Astrocyte (in vitro differentiated cells and primary cell): Measurements from ENCODE around the gene TPM2. TPM values are rescaled to one million over a fixed set of nuclear protein-coding genes. Genes with fewer than 3 reads are reported as not detected.
A peak's percentile ranks its signal among the peaks of the same experiment; 100 is the strongest.

Source experiments
- DNase-seq: peaks from one replicate; pipeline ENCODE4 v3.0.0-alpha.2; 2010; ENCODE audit warnings: low read depth
- FAIRE-seq: peaks from 2 replicates; lab custom pipeline; 2011; peaks lifted over from hg19 to GRCh38; lab: Jason Lieb, UNC
- H2AFZ ChIP-seq: 2 replicates; pipeline ENCODE4 v1.6.0; 2012; ENCODE audit warnings: low read depth, low read length, inconsistent platforms
- H3K27ac ChIP-seq: 2 replicates; pipeline ENCODE4 v1.5.1; 2011; ENCODE audit warnings: low read depth, low read length, inconsistent platforms
- H3K27me3 ChIP-seq: 2 replicates; pipeline ENCODE4 v1.6.0; 2011; ENCODE audit warnings: low read length, inconsistent platforms; ENCODE audit not compliant: insufficient read depth
- H3K36me3 ChIP-seq: 2 replicates; pipeline ENCODE4 v1.5.1; 2011; ENCODE audit warnings: low read length, inconsistent platforms; ENCODE audit not compliant: insufficient read depth
- H3K4me1 ChIP-seq: 2 replicates; pipeline ENCODE4 v1.5.1; 2011; ENCODE audit warnings: low read length, inconsistent platforms; ENCODE audit not compliant: insufficient read depth
- H3K4me2 ChIP-seq: 2 replicates; pipeline ENCODE4 v1.6.0; 2012; ENCODE audit warnings: low read length, inconsistent platforms
- H3K4me3 ChIP-seq: 2 replicates; pipeline ENCODE4 v1.5.1; 2011; ENCODE audit warnings: low read depth, mild to moderate bottlenecking, low read length, inconsistent platforms; ENCODE audit not compliant: insufficient read depth
- H3K79me2 ChIP-seq: 2 replicates; pipeline ENCODE4 v1.6.0; 2012; ENCODE audit warnings: mild to moderate bottlenecking, low read length, inconsistent platforms; ENCODE audit not compliant: insufficient read depth
- H3K9ac ChIP-seq: 2 replicates; pipeline ENCODE4 v1.6.0; 2012; ENCODE audit warnings: mild to moderate bottlenecking, low read length, inconsistent platforms
- H3K9me3 ChIP-seq: 2 replicates; pipeline ENCODE4 v1.5.1; 2012; ENCODE audit warnings: low read depth, mild to moderate bottlenecking, low read length, inconsistent platforms; ENCODE audit not compliant: insufficient read depth
- H4K20me1 ChIP-seq: 2 replicates; pipeline ENCODE4 v1.6.0; 2012; ENCODE audit warnings: low read length, inconsistent platforms; ENCODE audit not compliant: insufficient read depth
- H3K27ac Mint-ChIP-seq: one replicate; pipeline ENCODE4 v1.8.0; 2021; ENCODE audit warnings: mild to moderate bottlenecking, mixed read lengths; ENCODE audit not compliant: unreplicated experiment
- H3K27me3 Mint-ChIP-seq: one replicate; pipeline ENCODE4 v1.8.0; 2021; ENCODE audit warnings: low read depth, mixed read lengths; ENCODE audit not compliant: unreplicated experiment
- H3K36me3 Mint-ChIP-seq: one replicate; pipeline ENCODE4 v1.8.0; 2021; ENCODE audit warnings: low read depth, mixed read lengths; ENCODE audit not compliant: unreplicated experiment
- H3K4me1 Mint-ChIP-seq: one replicate; pipeline ENCODE4 v1.8.0; 2021; ENCODE audit warnings: low read depth, mixed read lengths; ENCODE audit not compliant: unreplicated experiment
- H3K4me3 Mint-ChIP-seq: one replicate; pipeline ENCODE4 v1.8.0; 2021; ENCODE audit warnings: mild to moderate bottlenecking, moderate library complexity, mixed read lengths; ENCODE audit not compliant: unreplicated experiment
- H3K9me3 Mint-ChIP-seq: one replicate; pipeline ENCODE4 v1.8.0; 2021; ENCODE audit warnings: mild to moderate bottlenecking, mixed read lengths; ENCODE audit not compliant: unreplicated experiment
- EZH2 ChIP-seq: IDR thresholded peaks from 2 replicates; pipeline ENCODE4 v1.6.1; 2012; ENCODE audit warnings: mild to moderate bottlenecking, low read length, inconsistent platforms; ENCODE audit not compliant: insufficient read depth
- total RNA-seq: library from RNA; stranded (reverse); gene quantifications from 2 replicates; pipeline ENCODE4 v1.2.1, GENCODE V29; 2021
- TF ChIP-seq, protein P1 (sequence below): IDR thresholded peaks from 2 replicates; pipeline ENCODE4 v1.5.1; 2011; ENCODE audit warnings: low read depth, mild to moderate bottlenecking, inconsistent platforms, low read length, moderate library complexity; ENCODE audit not compliant: insufficient read depth

TPM2 gene
- total RNA-seq, 1 donor from 2014 or later, result 2,001 TPM

DNA sequence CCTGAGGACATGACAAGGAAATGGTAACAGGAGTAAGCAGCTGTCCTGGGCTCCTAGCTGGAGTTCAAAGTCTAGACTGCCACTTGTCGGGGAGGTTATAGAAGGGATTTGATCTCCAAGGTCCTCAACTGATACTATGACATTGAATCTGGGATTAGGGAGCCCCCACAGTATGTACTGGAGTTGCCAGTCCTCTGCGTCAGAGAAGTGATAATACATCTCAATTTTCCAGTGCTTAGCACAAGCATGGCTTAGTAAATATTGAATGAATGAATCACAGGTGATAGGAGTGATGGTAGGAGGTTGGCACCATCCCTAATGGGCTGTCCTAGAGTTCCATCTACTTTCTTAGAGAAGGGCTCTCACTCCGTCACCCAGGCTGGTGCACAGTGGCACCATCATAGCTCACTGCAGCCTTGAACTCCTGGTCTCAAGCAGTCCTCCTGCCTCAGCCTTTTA is 6.2 kb upstream of the TPM2 start:
- H3K9me3 ChIP-seq, result no peaks in the 10 kb centered on the region
- peak overlapping the region; percentile 27 for H3K4me3 Mint-ChIP-seq
- TF ChIP-seq EZH2, result no peak
- TF ChIP-seq, protein P1, sequence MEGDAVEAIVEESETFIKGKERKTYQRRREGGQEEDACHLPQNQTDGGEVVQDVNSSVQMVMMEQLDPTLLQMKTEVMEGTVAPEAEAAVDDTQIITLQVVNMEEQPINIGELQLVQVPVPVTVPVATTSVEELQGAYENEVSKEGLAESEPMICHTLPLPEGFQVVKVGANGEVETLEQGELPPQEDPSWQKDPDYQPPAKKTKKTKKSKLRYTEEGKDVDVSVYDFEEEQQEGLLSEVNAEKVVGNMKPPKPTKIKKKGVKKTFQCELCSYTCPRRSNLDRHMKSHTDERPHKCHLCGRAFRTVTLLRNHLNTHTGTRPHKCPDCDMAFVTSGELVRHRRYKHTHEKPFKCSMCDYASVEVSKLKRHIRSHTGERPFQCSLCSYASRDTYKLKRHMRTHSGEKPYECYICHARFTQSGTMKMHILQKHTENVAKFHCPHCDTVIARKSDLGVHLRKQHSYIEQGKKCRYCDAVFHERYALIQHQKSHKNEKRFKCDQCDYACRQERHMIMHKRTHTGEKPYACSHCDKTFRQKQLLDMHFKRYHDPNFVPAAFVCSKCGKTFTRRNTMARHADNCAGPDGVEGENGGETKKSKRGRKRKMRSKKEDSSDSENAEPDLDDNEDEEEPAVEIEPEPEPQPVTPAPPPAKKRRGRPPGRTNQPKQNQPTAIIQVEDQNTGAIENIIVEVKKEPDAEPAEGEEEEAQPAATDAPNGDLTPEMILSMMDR, result no peak
- peaks cover 14% of the 10 kb centered on the region for H3K79me2 ChIP-seq
- no peaks in the 10 kb centered on the region for H3K9me3 Mint-ChIP-seq
- peaks cover 53% of the 10 kb centered on the region for H4K20me1 ChIP-seq
- peaks cover 2% of the 10 kb centered on the region for H3K4me1 Mint-ChIP-seq
- H3K4me2 ChIP-seq, result no peak overlapping the region
- H3K27me3 ChIP-seq, result no peaks in the 10 kb centered on the region
- H3K4me1 ChIP-seq, result peaks cover 16% of the 10 kb centered on the region
- H3K27ac Mint-ChIP-seq, result peak overlapping the region; percentile 75
- no peak overlapping the region for H3K9ac ChIP-seq
- H3K27ac ChIP-seq, result peak overlapping the region; percentile 55
- no peak overlapping the region for H2AFZ ChIP-seq
- peaks cover 52% of the 10 kb centered on the region for H3K36me3 ChIP-seq
- H3K36me3 Mint-ChIP-seq, result peaks cover 21% of the 10 kb centered on the region
- DNase-seq (peak; percentile 42), FAIRE-seq (no peak)
- no peak overlapping the region for H3K4me3 ChIP-seq
- H3K27me3 Mint-ChIP-seq, result no peaks in the 10 kb centered on the region

DNA sequence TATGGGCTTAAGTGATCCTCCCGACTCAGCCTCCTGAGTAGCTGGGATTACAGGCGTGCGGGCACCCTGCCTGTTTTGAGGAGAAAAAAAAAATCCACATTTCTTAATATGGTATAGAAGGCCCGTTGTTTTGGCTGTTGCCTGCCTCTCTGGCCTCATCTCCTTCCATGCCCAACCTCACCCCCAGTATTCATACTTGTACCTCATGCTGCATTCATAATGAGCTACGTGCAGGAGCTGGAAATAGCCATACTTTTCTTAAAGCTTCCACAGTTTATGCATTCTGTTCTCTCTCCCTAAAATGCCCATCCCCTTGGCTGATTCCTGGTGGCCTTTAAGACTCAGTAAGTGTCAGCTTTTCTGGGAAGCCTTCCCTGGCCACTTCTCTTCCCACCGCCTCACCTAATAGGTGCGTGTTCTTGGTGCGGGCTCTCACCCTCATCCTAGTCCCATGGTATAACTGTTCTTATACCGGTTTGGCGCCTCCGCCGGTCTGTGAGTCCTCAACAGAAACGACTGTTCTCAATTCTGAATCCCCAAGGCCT is 2.1 kb upstream of the TPM2 start:
- H2AFZ ChIP-seq, result no peak overlapping the region
- no peak for FAIRE-seq
- H3K9me3 Mint-ChIP-seq, result no peaks in the 10 kb centered on the region
- peaks cover 28% of the 10 kb centered on the region for H3K36me3 ChIP-seq
- peaks cover 42% of the 10 kb centered on the region for H4K20me1 ChIP-seq
- peak overlapping the region; percentile 85 for H3K4me3 Mint-ChIP-seq
- H3K27ac ChIP-seq, result peak overlapping the region; percentile 78
- no peaks in the 10 kb centered on the region for H3K27me3 ChIP-seq
- H3K9me3 ChIP-seq, result no peaks in the 10 kb centered on the region
- peaks cover 10% of the 10 kb centered on the region for H3K4me1 Mint-ChIP-seq
- peaks cover 22% of the 10 kb centered on the region for H3K36me3 Mint-ChIP-seq
- TF ChIP-seq EZH2, result no peak
- TF ChIP-seq, protein P1, result no peak
- peaks cover 36% of the 10 kb centered on the region for H3K79me2 ChIP-seq
- peak overlapping the region; percentile 96 for H3K9ac ChIP-seq
- H3K4me2 ChIP-seq, result peak overlapping the region; percentile 100
- DNase-seq, result no peak
- H3K4me1 ChIP-seq, result peaks cover 33% of the 10 kb centered on the region
- H3K27me3 Mint-ChIP-seq, result no peaks in the 10 kb centered on the region
- peak overlapping the region; percentile 79 for H3K27ac Mint-ChIP-seq
- peak overlapping the region; percentile 56 for H3K4me3 ChIP-seq

DNA sequence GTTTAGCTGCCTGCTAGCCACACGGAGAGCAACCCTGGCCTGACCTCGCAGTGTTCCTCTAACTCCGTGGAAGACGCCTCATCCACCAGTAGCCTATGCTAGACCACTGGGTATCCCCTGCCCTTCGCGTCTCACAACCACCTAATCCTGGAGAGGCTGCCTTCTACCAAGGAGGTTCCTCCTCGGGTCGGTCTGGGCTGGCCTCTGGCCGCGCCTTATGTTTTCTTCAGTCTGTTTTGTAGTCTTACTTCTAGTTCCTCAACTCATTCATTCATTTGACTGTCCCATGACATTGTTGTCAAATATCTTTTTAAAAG is 1.6 kb upstream of the TPM2 start:
- DNase-seq (no peak), FAIRE-seq (no peak)
- Mint-ChIP-seq H3K4me3 (peak overlapping the region; percentile 85), H3K27ac (peak overlapping the region; percentile 79), H3K9me3 (no peaks in the 10 kb centered on the region), H3K36me3 (peaks cover 19% of the 10 kb centered on the region), H3K27me3 (no peaks in the 10 kb centered on the region), H3K4me1 (peaks cover 14% of the 10 kb centered on the region)
- no peak for TF ChIP-seq EZH2
- TF ChIP-seq, protein P1, result no peak
- H3K4me2 ChIP-seq, result peak overlapping the region; percentile 100
- peaks cover 28% of the 10 kb centered on the region for H3K36me3 ChIP-seq
- H3K4me1 ChIP-seq, result peaks cover 38% of the 10 kb centered on the region
- H3K27me3 ChIP-seq, result no peaks in the 10 kb centered on the region
- H3K4me3 ChIP-seq, result peak overlapping the region; percentile 56
- H3K9me3 ChIP-seq, result no peaks in the 10 kb centered on the region
- H2AFZ ChIP-seq, result no peak overlapping the region
- H3K27ac ChIP-seq, result peak overlapping the region; percentile 78
- peak overlapping the region; percentile 96 for H3K9ac ChIP-seq
- H3K79me2 ChIP-seq, result peaks cover 41% of the 10 kb centered on the region
- peaks cover 42% of the 10 kb centered on the region for H4K20me1 ChIP-seq
